ENCODE data around the gene PPT2. TPM values are rescaled to one million over a fixed set of nuclear protein-coding genes. Genes with fewer than 3 reads are reported as not detected.
"Not testable (repeated sequence)": the region's sequence is repeated elsewhere in the genome, so short reads cannot be mapped to it uniquely, and the experiment has no call there.

PPT2 gene
- polyA plus RNA-seq, 1 donor from 2014 or later: 330 TPM

- no peak overlapping the region for H3K9ac ChIP-seq (ENCODE audit: low read length)
- no peak overlapping the region for H3K27ac ChIP-seq (ENCODE audit: low read length)
- no peaks in the 10 kb centered on the region for H3K9me2 ChIP-seq (ENCODE audit: insufficient read depth, low read length)
- no peak overlapping the region for H3K4me2 ChIP-seq (ENCODE audit: low read length)
- no peak overlapping the region for H2AFZ ChIP-seq (ENCODE audit: low read depth, low read length)
- no peaks in the 10 kb centered on the region for H3K27me3 ChIP-seq (ENCODE audit: insufficient read depth, low read depth, low read length)
- H3K9me3 ChIP-seq (ENCODE audit: low read length): no peaks in the 10 kb centered on the region
- TF ChIP-seq POLR2AphosphoS5 (IDR thresholded peaks at IDR 0.05) (no peak), CTCF (IDR thresholded peaks at IDR 0.05; ENCODE audit: poor library complexity, severe bottlenecking) (no peak), RAD21 (conservative IDR thresholded peaks at IDR 0.05) (no peak), EZH2 (IDR thresholded peaks at IDR 0.05; ENCODE audit: borderline replicate concordance, insufficient read depth, low read length, poor library complexity, severe bottlenecking) (no peak), EP300 (conservative IDR thresholded peaks at IDR 0.05; ENCODE audit: poor library complexity, severe bottlenecking) (no peak), MXI1 (conservative IDR thresholded peaks at IDR 0.05; ENCODE audit: poor library complexity, severe bottlenecking) (no peak), SMC3 (conservative IDR thresholded peaks at IDR 0.05; ENCODE audit: poor library complexity) (no peak), TAF1 (IDR thresholded peaks at IDR 0.05; ENCODE audit: low read depth) (no peak), REST (IDR thresholded peaks at IDR 0.05; ENCODE audit: borderline replicate concordance) (no peak)
- H4K20me1 ChIP-seq (ENCODE audit: insufficient read depth): no peaks in the 10 kb centered on the region
- no peaks in the 10 kb centered on the region for H3F3A ChIP-seq (ENCODE audit: insufficient read depth, low read length, poor library complexity, severe bottlenecking)
- no peaks in the 10 kb centered on the region for H3K36me3 ChIP-seq (ENCODE audit: insufficient read depth, low read length)
- H3K4me3 ChIP-seq (ENCODE audit: low read length): no peak overlapping the region
- no peaks in the 10 kb centered on the region for H3K79me2 ChIP-seq (replicated peaks; ENCODE audit: insufficient read depth, low read length)
Observed at GRCh38 chr6:32139590-32139989, 14.4 kb upstream of the PPT2 start.

- no peaks in the 10 kb centered on the region for H3F3A ChIP-seq (ENCODE audit: insufficient read depth, low read length, poor library complexity, severe bottlenecking)
- H3K79me2 ChIP-seq (replicated peaks; ENCODE audit: insufficient read depth, low read length): no peaks in the 10 kb centered on the region
- no peaks in the 10 kb centered on the region for H3K9me3 ChIP-seq (ENCODE audit: low read length)
- no peaks in the 10 kb centered on the region for H4K20me1 ChIP-seq (ENCODE audit: insufficient read depth)
- no peaks in the 10 kb centered on the region for H3K27me3 ChIP-seq (ENCODE audit: insufficient read depth, low read depth, low read length)
- no peaks in the 10 kb centered on the region for H3K9me2 ChIP-seq (ENCODE audit: insufficient read depth, low read length)
- H3K9ac ChIP-seq (ENCODE audit: low read length): no peak overlapping the region
- no peak overlapping the region for H3K4me3 ChIP-seq (ENCODE audit: low read length)
- no peak overlapping the region for H3K4me2 ChIP-seq (ENCODE audit: low read length)
- TF ChIP-seq REST (IDR thresholded peaks at IDR 0.05; ENCODE audit: borderline replicate concordance): no peak
- no peak for TF ChIP-seq SMC3 (conservative IDR thresholded peaks at IDR 0.05; ENCODE audit: poor library complexity)
- TF ChIP-seq RAD21 (conservative IDR thresholded peaks at IDR 0.05): no peak
- no peak for TF ChIP-seq CTCF (IDR thresholded peaks at IDR 0.05; ENCODE audit: poor library complexity, severe bottlenecking)
- TF ChIP-seq TAF1 (IDR thresholded peaks at IDR 0.05; ENCODE audit: low read depth): no peak
- no peak for TF ChIP-seq EZH2 (IDR thresholded peaks at IDR 0.05; ENCODE audit: borderline replicate concordance, insufficient read depth, low read length, poor library complexity, severe bottlenecking)
- TF ChIP-seq POLR2AphosphoS5 (IDR thresholded peaks at IDR 0.05): no peak
- no peak for TF ChIP-seq EP300 (conservative IDR thresholded peaks at IDR 0.05; ENCODE audit: poor library complexity, severe bottlenecking)
- no peak for TF ChIP-seq MXI1 (conservative IDR thresholded peaks at IDR 0.05; ENCODE audit: poor library complexity, severe bottlenecking)
- no peak overlapping the region for H2AFZ ChIP-seq (ENCODE audit: low read depth, low read length)
- no peak overlapping the region for H3K27ac ChIP-seq (ENCODE audit: low read length)
- no peaks in the 10 kb centered on the region for H3K36me3 ChIP-seq (ENCODE audit: insufficient read depth, low read length)
Observed at GRCh38 chr6:32140420-32141046, 13.4 kb upstream of the PPT2 start.

GRCh38 chr6:32144238-32144637, 9.7 kb upstream of the PPT2 start:
- H3K9ac ChIP-seq (ENCODE audit: low read length); H3F3A ChIP-seq (ENCODE audit: insufficient read depth, low read length, poor library complexity, severe bottlenecking); H3K27ac ChIP-seq (ENCODE audit: low read length); H3K9me3 ChIP-seq (ENCODE audit: low read length); H3K79me2 ChIP-seq (replicated peaks; ENCODE audit: insufficient read depth, low read length); H3K4me3 ChIP-seq (ENCODE audit: low read length); H2AFZ ChIP-seq (ENCODE audit: low read depth, low read length); H3K36me3 ChIP-seq (ENCODE audit: insufficient read depth, low read length); H3K9me2 ChIP-seq (ENCODE audit: insufficient read depth, low read length); H4K20me1 ChIP-seq (ENCODE audit: insufficient read depth); H3K4me2 ChIP-seq (ENCODE audit: low read length): not testable (repeated sequence)
- peaks cover 15% of the 10 kb centered on the region for H3K27me3 ChIP-seq (ENCODE audit: insufficient read depth, low read depth, low read length)

All from neural cell (in vitro differentiated cells).